ENCODE results near the gene ALOX12.

ALOX12 gene

GRCh38 chr17:7035591-7036368 lies 39.9 kb downstream of the ALOX12 start, which contains the start of gene SLC16A13:
SLC16A13 (plus strand) TSS chr17:7036015; CDS start chr17:7036383, 368 bp downstream.
- peak; percentile 23 for TF ChIP-seq CTCF (IDR thresholded peaks at IDR 0.05)
- H3K4me1 ChIP-seq (ENCODE audit: control insufficient read depth in 1 of 2, insufficient read depth in 1 of 2, low read depth in 1 of 2, low read length in 1 of 2) = peaks cover 17% of the 10 kb centered on the region in 2 experiments
- no peaks in the 10 kb centered on the region for H3K36me3 ChIP-seq
- H3K27ac ChIP-seq = peak within 1 kb of the TSS; percentile 90
- H3K4me3 ChIP-seq (ENCODE audit: low read depth in 1 of 2, low read length in 1 of 2) = peak within 1 kb of the TSS; percentile 77 to 89
- H3K27me3 ChIP-seq = peaks cover 15% of the 10 kb centered on the region
- H3K9me3 ChIP-seq = no peaks in the 10 kb centered on the region

GRCh38 chr17:7038025-7038862 lies 42.4 kb downstream of the ALOX12 start:
- no peaks in the 10 kb centered on the region for H3K36me3 ChIP-seq
- H3K4me3 ChIP-seq (ENCODE audit: low read depth in 1 of 2, low read length in 1 of 2) = no peak overlapping the region
- no peaks in the 10 kb centered on the region for H3K9me3 ChIP-seq
- H3K4me1 ChIP-seq (ENCODE audit: control insufficient read depth in 1 of 2, insufficient read depth in 1 of 2, low read depth in 1 of 2, low read length in 1 of 2) = peaks cover 25 to 31% of the 10 kb centered on the region in 2 experiments
- no peak overlapping the region for H3K27ac ChIP-seq
- H3K27me3 ChIP-seq = peaks cover 40% of the 10 kb centered on the region
- TF ChIP-seq CTCF (IDR thresholded peaks at IDR 0.05) = no peak

GRCh38 chr17:7039832-7040231 lies 44.0 kb downstream of the ALOX12 start:
- peaks cover 55% of the 10 kb centered on the region for H3K27me3 ChIP-seq
- peaks cover 32 to 38% of the 10 kb centered on the region in 2 experiments for H3K4me1 ChIP-seq (ENCODE audit: control insufficient read depth in 1 of 2, insufficient read depth in 1 of 2, low read depth in 1 of 2, low read length in 1 of 2)
- TF ChIP-seq CTCF (IDR thresholded peaks at IDR 0.05) = no peak

GRCh38 chr17:7041607-7042500 lies 46.0 kb downstream of the ALOX12 start:
- Histone ChIP-seq H3K27ac (no peak overlapping the region), H3K9me3 (no peaks in the 10 kb centered on the region), H3K27me3 (peaks cover 70% of the 10 kb centered on the region), H3K36me3 (no peaks in the 10 kb centered on the region), H3K4me1 (ENCODE audit: control insufficient read depth in 1 of 2, insufficient read depth in 1 of 2, low read depth in 1 of 2, low read length in 1 of 2) (peaks cover 29 to 37% of the 10 kb centered on the region in 2 experiments), H3K4me3 (ENCODE audit: low read depth in 1 of 2, low read length in 1 of 2) (no peak overlapping the region)
- TF ChIP-seq CTCF (IDR thresholded peaks at IDR 0.05) = no peak

More at GRCh38 chr17:7039832-7040231, 44.0 kb downstream of the ALOX12 start:
- Histone ChIP-seq H3K4me3 (ENCODE audit: low read depth in 1 of 2, low read length in 1 of 2) (no peak overlapping the region), H3K9me3 (no peaks in the 10 kb centered on the region), H3K36me3 (no peaks in the 10 kb centered on the region), H3K27ac (no peak overlapping the region)

Measured in neutrophil (primary cell).